ENCODE data around the gene MARK1.
"Not testable (repeated sequence)": the region's sequence is repeated elsewhere in the genome, so short reads cannot be mapped to it uniquely, and the experiment has no call there.

DNA sequence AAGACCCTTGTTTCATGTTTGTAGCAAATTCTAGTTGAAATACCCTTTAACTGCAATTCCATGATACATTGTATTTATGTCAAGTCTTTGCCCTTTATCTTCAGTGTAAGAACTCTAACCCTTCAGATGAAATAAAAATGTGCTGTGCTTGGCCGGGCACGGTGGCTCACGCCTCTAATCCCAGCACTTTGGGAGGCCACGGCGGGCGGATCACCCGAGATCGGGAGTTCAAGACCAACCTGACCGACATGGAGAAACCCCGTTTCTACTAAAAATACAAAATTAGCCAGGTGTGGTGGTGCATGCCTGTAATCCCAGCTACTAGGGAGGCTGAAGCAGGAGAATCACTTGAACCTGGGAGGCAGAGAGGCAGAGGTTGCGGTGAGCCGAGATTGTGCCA is 155.8 kb downstream of the MARK1 start:
- TF ChIP-seq, protein P1, sequence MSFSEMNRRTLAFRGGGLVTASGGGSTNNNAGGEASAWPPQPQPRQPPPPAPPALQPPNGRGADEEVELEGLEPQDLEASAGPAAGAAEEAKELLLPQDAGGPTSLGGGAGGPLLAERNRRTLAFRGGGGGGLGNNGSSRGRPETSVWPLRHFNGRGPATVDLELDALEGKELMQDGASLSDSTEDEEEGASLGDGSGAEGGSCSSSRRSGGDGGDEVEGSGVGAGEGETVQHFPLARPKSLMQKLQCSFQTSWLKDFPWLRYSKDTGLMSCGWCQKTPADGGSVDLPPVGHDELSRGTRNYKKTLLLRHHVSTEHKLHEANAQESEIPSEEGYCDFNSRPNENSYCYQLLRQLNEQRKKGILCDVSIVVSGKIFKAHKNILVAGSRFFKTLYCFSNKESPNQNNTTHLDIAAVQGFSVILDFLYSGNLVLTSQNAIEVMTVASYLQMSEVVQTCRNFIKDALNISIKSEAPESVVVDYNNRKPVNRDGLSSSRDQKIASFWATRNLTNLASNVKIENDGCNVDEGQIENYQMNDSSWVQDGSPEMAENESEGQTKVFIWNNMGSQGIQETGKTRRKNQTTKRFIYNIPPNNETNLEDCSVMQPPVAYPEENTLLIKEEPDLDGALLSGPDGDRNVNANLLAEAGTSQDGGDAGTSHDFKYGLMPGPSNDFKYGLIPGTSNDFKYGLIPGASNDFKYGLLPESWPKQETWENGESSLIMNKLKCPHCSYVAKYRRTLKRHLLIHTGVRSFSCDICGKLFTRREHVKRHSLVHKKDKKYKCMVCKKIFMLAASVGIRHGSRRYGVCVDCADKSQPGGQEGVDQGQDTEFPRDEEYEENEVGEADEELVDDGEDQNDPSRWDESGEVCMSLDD (tag by site-specific recombination; IDR thresholded peaks at IDR 0.05): not testable (repeated sequence)
- not testable (repeated sequence) for TF ChIP-seq ZNF121, GFI1B, ZSCAN30 (tag by site-specific recombination; IDR thresholded peaks at IDR 0.05)

All from HEK293 (cell line).